Endothelial cell of hepatic sinusoid (primary cell): ENCODE results near the gene GPLD1.
"Not testable (repeated sequence)": the region's sequence is repeated elsewhere in the genome, so short reads cannot be mapped to it uniquely, and the experiment has no call there.

ENCODE experiments used
- in situ Hi-C: cut with HindIII; loops from 2 replicates; pipeline ENCODE4 v1.10.0; 2017; ENCODE audit warnings: low sequenced_read_pairs

Gene GPLD1

DNA sequence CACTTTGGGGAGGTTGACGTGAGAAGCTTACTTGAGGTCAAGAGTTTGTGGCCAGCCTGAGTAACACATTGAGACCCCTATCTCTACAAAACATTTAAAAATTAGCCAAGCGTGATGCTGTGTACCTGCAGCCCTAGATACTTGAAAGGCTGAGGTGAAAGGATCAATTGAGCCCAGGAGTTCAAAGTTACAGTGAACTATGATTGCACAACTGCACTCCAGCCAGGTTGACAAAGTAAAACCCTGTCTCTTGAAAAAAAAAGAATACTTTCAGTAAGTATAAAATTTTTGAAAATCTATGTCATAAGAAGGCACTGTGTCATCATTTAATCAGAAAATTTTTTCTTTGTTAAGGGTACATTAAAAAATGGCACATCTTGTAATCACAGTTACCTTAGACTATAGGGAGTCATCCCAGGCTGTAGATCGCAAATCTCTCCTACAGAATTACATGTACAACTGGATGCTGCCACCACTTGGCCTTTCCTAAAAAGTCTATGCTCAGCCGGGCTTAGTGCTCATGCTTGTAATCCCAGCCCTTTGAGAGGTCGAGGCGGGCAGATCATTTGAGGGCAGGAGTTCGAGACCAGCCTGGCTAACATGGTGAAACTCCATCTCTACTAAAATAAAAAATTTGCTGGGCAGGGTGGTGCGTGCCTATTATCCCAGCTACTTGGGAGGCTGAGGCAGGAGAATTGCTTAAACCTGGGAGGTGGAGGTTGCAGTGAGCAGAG, 103.7 kb downstream of the GPLD1 start:
- in situ Hi-C loops = no loop called here

DNA sequence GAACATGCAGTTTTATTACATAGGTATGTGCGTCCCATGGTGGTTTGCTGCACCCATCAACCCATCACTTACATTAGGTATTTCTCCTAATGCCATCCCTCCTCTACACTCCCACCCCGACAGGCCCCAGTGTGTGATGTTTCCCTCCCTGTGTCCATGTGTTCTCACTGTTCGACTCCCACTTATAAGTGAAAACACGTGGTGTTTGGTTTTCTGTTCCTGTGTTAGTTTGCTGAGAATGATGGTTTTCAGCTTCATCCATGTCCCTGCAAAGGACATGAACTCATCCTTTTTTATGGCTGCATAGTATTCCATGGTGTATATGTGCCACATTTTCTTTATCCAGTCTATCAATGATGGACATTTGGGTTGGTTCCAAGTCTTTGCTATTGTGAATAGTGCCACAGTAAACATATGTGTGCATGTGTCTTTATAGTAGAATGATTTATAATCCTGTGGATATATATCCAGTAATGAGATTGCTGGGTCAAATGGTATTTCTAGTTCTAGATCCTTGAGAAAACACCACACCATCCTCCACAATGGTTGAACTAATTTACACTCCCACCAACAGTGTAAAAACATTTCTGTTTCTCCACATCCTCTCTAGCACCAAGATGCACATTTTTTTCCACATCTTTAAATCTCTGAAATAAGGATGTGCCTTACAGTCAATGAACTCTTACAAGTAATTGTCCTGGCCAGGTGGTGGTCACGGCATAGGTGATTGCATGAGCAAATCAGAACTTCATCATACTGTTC, 104.8 kb downstream of the GPLD1 start:
- in situ Hi-C loops = not testable (repeated sequence)

DNA sequence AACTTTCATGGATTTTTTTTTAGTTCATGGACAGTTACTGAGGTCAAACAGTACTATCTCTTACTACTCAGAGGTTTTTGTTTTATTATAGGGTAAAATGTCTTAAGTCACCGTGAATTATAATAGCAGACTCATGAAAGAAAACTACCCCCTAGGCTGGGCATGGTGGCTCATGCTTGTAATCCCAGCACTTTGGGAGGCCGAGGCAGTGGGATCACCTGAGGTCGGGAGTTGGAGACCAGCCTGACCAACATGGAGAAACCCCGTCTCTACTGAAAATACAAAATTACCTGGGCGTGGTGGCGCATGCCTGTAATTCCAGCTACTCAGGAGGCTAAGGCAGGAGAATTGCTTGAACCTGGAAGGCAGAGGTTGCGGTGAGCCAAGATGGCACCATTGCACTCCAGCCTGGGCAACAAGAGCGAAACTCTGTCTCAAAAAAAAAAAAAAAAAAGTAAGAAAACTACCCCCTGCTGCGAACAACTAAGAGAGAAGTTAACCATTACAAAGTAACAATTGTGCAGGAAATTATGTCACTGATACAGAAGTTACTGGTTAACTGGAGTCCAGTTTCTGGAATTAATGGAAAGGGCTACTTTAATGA, 106.4 kb downstream of the GPLD1 start:
- in situ Hi-C loops = not testable (repeated sequence)

DNA sequence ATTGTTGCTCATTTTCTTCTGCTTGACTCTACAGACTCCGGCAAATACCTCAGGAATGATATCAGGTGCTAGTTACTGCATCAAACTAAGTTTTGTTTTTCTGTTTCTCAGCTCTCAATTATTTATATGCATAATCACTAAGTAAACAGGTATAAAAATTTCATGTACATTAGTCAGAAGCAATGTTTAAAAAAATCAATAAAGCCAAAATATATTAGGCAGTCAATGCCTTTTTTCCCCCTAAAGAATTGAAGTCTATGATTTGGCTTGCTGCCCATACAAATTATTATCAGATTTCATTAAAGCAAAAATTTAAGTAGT, 107.2 kb downstream of the GPLD1 start:
- in situ Hi-C loops = no loop called here

DNA sequence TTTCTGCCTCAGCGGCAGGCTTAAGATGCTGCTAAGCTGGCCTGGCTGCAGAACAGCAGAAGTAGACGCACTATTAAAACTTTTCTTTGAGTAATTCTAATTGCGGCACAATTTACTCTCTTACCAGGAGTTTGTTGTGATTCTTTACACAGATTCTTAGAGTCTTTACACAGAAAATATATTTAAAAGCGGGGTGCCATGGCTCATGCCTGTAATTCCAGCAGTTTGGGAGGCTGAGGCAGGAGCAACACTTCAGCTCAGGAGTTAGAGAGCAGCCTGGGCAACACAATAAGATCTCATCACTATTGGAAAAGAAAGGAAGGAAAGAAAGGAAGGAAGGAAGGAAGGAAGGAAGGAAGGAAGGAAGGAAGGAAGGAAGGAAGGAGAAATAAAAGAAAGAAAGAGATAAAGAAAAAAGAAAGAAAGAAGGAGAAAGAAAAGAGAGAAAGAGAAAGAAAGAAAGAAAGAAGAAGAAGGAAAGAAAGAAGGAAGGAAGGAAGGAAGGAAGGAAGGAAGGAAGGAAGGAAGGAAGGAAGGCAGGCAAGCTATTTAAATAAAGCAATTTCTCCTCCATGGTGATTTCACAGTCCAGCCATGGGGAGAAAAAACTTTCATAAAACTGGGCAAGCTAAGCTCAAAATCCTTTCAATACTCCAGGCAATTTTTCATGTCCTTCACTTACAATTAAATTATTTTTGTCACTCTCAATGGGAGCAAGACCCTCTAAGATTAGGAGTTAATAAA, 107.7 kb downstream of the GPLD1 start:
- in situ Hi-C loops = no loop called here

DNA sequence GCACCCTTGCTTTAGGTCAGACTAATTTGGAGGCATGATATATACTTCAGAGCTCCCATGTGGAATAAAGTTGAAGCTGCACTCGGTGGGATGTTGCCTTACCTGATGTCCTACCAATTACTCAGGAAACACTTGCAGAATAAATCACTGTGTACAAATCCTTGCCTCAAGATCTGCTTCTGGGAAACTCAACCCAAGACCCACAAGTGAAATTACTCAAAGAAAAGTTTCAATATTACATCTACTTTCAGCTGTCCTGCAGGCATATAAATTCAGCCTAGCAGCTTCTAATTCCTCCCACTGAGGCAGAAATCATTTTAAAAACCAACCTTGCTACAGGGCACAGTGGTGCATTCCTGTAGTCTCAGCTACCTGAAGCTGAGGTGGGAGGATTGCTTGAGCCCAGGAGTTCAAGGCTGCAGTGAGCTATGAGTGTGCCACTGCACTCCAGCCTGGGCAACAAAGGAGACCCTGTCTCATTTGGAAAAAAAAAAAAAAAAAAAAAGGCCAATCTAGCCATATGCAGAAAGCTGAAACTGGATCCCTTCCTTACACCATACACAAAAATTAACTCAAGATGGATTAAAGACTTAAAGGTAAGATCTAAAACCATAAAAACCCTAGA, 110.8 kb downstream of the GPLD1 start:
- in situ Hi-C loops = no loop called here
